Head of caudate nucleus (tissue), 42 donors: ENCODE measurements around the gene CYB5B.

Source experiments
- DNase-seq, 42 donors: peaks; one replicate each; pipeline versions ENCODE4 v3.0.0 to v3.0.0-alpha.2; 2020 to 2021; ENCODE audit warnings: mixed read lengths in 7 of 42
- intact Hi-C: fragments of 100-400 bp; cut with DNase I; formaldehyde crosslinking; loops from one replicate; pipeline ENCODE4 v1.15.0; 2022

CYB5B gene

DNA sequence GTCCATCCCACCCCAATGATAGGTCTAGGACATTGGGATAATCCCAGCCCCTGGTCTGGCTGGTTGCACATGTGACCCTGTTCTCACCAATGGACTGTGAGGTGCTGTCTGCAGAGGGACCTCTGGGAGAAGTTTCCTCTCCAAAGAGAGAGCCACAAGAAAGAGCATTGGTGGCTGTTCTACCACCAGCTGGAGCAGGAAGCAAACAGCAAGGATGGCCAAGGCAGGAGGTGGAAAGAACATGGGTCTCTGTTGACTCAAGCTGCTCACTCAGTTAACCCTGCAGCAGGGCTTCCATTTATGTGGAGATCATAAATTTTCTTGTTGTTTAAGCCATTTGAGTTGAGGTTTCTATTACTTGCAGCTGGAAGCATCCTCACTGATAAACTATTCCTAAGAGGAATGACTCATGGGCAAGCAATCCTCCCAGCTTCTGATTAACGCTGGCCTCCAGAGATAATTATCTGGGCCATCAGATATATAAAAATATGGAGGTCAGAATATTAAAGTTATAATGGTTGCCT lies 52.6 kb downstream of the CYB5B start:
- intact Hi-C loops = no loop called here

DNA sequence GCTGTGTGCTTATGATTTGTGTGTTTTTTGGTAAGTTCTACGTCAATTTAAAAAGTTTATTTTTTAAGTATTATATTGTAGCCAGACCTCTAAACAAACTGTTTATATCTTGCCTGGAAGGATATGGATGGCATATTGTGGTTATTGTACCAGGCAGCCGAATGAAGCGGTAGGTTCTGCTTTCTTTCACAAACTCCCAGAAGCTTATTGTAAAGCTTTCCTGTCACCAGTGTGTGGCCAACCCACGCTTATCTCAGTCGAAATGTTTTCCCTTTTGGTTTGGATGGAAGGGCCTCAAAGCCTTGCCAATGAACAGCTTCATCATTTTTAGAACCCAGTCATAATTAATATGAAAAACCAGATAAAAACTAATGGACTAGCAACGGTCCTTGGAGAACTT lies 53.1 kb downstream of the CYB5B start:
- intact Hi-C loops = no loop called here
- peak in 1 of 42 donors; percentile 22 for DNase-seq

More for the DNA sequence above, 52.6 kb downstream of the CYB5B start:
- peak in 1 of 42 donors; percentile 16 for DNase-seq

DNA sequence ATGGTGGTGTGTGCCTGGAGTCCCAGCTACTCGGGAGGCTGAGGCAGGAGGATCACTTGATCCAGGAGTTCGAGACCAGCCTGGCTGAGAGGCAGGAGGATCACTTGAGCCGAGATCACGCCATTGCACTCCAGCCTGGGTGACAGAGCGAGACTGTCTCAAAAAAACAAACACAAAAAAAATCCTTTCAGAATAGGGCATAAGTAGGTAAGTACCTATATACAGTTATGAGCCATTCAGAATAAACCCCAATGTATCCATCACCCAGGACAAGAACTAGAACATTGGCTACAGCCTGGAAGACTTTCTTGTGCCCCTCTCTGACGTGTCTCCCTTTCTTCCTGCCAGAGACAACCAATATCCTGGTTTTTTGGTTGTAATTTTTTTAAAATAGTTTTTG lies 54.3 kb downstream of the CYB5B start:
- DNase-seq = no peak

DNA sequence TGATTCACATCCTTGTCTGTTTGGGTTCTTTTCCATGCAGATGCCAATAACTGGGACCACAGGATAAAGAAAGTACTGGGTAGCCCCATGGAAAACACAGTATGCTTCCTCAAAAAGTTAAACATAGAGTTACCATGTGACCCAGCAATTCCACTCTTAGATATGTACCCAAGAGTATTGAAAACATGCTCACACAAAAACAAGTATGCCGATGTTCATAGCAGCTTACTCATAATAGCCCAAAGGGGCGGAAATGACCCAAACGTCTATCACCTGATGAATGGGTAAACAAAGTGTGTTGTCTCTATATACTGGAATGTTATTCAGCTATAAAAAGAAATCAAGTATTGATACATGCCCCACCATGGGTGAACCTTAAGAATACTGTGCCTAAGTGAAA lies 55.4 kb downstream of the CYB5B start:
- intact Hi-C loops = no loop called here
- no peak for DNase-seq

More for the DNA sequence above, 54.3 kb downstream of the CYB5B start:
- intact Hi-C loops = no loop called here

DNA sequence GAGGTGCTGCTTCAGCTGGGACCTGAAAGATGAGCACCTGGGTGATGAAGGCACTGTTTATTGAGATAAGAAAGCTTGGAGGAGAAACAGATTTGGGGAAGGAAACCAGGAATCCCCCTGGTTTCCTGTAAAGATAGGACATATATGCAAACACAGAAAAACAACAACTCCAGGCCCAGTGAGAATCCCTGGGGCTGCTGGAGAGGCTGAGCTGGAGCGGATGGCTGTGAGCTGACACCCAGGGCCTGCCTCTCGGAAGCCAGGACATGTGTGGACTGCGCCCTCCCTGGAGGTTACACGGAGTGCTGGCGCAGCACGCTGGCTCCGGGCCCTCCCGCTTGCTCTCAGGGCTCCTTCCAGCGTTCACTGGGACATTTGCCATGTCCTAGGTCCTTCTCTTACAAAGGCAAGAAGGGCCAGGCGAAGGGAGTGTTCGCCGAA lies 57.5 kb downstream of the CYB5B start:
- intact Hi-C loops = no loop called here

DNA sequence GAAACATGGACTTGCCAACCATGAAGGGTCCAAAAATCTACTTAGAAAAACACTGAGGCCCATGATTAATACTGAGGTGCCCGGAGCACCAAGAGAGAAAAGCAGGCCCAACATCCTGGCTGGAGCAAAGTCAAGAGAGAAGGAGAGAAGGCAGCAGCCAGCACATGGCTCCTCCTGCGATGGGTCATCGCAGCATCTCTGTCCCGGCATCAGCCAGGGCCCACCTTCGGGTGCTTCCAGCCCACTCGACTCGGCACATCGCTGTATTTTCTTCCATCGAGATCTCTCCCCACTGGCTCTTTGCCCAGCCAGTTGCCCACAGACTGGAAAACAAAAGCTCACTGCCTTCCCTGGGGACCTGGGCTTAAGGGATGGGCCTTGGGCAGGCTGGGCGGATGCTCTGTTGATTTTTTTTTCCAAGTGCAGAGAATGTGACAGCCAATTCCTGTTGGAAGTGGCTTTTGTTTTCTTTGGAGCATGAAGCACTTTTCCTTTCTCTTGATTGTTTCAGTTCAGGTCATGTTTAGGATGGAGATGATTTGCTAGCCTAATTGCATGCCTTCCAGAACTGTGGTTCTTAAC lies 58.1 kb downstream of the CYB5B start:
- DNase-seq = peak in 6 of 42 donors; percentile 12 to 35 (median 24)
- intact Hi-C loops = no loop called here

More for the DNA sequence above, 57.5 kb downstream of the CYB5B start:
- DNase-seq = peak; percentile 22 to 83 (median 68)

DNA sequence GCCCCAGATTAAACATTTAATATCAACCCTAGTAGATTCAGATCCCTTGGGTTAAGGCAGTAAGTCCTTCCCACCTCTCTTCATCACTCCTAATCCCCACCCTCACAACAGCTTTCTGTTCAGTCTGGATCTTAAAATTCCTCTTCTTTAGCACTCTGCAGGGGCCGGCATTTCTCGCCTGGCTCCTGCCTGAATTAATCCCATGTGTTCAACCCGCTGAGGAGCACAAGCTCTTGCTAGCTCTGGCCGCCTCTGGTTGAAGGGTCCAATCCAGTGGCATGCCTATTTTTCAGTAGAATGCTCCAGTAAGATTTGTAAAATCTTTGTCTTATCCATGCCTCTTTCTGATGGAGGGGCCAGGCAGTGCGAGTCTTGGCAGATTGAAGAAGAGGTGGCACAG lies 59.2 kb downstream of the CYB5B start:
- intact Hi-C loops = no loop called here
- no peak for DNase-seq

DNA sequence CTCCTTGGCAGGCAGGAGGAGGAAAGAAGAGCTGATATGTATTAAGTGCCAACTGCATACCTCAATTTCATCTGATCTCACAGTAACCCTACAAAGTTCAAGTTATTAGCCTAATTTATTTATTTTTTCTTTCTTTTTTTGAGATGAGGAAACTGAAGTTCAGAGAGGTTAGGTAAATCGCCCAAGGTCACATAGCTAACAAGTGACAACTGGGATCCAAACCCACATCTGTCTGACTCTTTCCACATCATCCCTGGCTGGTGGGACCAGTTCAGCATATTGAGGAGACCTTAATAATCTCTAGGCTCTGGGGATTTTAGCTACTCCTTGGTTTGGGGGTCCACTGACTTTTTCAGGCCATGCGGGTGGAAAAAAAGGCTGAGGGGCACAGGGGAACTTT lies 60.9 kb downstream of the CYB5B start:
- intact Hi-C loops = no loop called here
- no peak for DNase-seq

DNA sequence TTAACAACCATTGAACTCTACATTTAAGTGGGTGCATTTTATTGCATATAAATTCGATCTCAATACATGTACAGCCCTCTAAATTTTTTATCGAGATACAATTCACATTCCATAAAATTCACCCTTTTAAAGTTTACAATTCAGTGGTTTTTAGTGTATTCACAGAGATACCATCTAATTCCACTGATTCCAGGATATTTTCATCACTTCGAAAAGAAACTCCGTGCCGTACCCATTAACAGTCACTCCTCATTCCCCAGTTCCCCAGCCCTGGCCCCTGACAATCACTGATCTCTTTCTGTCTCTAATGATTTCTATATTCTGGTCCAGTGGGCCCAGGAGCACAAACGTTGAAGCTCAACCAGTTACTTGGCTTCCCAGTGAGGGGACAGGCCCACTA lies 61.4 kb downstream of the CYB5B start:
- no peak for DNase-seq
- intact Hi-C loops = no loop called here

DNA sequence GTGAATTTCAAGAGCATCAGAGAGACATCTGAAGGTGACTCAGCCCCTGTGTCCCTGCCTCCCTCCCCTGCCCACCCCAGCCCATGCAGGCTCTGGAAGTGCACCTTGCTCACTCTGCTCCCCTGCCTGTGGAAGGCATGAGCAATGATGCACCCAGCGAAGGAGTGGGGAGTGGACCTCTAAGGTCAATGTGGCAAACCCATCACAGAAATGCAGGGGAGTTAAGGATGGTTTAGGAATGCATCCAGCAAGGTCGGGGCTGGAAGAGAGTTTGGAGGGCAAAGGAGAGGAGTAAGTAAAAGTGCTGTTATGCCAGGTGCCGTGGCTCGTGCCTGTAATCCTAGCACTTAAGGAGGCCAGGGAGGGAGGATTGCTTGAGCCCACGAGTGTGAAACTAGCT lies 61.9 kb downstream of the CYB5B start:
- intact Hi-C loops = no loop called here
- no peak for DNase-seq

DNA sequence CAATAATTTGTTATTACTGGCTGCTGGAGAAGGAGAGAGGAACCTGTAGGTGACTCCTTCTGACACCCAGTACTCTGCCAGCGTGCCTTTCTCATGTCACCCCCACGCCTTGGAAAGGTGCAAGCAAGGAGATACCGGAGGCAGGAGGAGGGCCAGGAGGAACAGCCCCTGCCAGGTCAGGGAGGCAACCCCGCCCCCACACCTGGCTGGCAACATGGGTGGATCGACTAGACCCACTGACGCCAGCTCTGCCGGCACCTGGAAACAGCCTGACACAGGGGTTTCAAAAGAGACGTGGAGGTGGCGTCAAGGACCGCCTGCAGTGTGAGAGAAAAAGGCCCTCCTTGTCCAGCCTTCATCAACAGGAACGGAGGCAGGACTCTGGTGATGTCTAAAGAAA lies 62.3 kb downstream of the CYB5B start:
- intact Hi-C loops = no loop called here
- no peak for DNase-seq

DNA sequence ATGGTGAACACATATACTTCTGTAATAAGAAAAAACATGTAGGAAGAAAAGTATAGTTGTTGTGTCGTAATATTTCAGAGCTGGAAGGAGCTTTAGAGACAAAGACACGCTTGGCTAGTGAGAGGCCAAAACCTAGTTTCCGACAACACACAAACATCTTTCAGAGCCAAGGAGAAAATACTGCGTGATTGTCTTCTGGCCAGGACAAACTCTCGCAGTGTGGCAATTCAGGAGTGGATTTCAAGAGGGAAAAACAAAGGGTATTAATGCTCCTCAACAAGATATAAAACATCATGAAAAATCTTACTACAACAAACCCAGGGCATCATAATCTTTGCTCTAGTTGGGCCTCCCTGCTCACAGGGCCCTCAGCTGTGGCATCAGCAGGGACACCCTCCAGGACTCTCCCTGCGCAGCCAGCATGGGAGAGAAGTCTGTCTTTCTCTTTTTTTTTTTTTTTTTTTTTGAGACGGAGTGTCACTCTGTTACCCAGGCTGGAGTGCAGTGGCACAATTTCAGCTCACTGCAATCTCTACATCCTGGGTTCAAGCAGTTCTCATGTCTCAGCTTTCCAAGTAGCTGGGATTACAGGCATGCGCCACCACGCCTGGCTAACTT lies 66.4 kb downstream of the CYB5B start:
- peak in 10 of 42 donors; percentile 13 to 54 (median 24) for DNase-seq
- intact Hi-C loops = no loop called here

DNA sequence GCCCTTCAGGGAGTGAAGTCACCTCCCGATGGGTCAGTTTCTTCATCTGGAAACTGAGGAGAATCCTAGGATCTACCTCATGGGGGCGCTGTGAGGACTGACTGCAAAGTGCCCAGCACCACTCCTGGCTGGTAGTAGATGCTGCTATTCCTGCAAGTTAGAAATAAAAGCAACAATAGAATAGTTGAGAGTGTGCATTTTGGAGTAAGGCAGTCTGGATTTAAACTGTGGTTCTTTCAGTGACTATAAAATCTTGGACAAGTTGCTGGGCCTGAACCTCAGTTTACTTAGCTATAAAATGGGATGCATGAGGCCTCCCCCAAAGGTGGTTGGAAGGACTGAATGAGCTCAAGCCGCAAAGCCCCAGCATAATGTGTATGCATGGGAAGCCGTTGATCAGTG lies 70.6 kb downstream of the CYB5B start:
- no peak for DNase-seq
- intact Hi-C loops = no loop called here

DNA sequence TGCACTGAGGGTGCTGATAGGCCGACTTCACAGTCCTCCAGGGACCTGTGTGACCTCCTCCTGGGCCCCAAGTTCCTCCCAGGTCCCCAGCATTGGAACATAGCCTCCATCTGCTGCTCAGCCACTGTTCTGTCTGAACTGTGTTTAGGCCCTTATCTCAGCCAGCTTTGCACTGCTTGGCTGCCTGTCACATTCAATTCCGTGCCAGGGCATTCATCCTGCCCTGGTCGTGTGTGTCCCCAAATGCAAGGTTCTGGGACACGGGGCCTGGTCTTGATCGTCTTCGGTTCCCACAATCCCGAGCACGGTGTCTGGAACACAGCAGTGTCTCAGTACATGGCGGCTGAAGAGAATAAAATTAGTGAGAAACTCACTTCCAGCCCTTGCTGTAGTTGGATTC lies 71.4 kb downstream of the CYB5B start:
- intact Hi-C loops = no loop called here
- no peak for DNase-seq

DNA sequence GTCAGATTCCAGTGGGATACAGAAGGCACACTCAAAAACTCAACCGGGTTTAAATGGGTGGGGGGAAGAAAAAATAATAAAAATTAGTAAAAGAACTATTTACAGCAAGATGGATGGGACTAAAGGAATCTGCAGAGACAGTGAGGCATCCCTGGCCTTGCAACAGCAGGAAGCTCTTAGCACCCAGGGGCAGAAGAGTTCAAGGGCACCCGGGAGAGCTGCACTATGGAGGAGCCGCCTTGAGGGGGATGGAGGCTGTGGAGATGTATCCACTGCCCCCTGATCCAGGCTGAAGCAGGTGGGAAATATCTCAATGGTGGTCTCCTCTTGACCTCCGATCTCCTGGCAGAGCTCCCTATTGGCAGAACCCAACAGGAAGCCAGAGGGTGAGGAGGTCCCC lies 72.0 kb downstream of the CYB5B start:
- no peak for DNase-seq
- intact Hi-C loops = no loop called here

DNA sequence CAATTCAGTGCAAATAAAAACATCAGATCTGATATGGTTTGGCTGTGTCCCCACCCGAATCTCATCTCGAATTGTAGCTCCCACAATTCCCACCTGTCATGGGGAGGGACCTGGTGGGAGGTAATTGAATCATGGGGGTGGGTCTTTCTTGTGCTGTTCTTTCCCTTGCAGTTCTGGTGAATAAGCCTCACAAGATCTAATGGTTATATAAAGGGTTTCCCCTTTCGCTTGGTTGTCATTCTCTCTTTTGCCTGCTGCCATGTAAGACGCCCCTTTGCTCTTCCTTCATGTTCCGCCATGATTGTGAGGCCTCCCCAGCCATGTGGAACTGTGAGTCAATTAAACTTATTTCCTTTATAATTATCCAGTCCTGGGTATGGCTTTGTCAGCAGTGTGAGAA lies 72.5 kb downstream of the CYB5B start:
- DNase-seq = peak in 6 of 42 donors; percentile 3 to 40 (median 20)
- intact Hi-C loops = no loop called here

DNA sequence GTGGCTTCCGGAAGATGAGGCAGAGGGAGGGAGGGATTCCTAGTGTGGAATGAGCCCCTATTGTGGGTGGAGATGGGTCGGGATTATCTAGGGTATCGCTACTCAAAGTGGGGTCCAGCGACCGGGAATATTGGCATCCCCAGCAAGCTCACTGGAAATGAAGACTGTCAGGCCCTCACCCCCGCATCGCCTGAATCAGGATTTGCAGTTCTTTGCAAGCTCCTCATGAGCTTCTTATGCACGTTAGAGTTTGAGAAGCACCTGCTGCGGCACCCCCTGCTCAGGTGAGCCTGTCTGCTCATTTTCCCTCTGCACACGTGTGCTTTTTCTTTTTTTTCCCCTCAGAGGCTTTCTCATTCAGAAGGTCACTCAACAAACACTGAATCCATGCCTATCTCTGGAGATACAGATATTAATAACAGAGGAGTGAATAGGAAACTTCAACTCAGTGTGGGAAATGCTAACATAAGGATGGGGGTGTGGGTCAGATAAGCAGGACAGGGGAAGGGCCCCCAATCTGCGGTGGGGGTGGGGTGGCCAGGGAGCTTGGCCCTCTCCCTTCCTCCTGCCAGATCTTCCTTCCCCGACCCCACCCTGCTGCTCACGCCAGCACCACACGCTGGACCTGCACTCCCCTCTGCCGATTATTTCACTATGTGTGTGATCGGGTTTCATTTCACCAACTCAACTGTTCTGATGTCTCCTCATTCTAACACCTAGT lies 73.6 kb downstream of the CYB5B start:
- DNase-seq = peak in 17 of 42 donors; percentile 2 to 65 (median 24)
- intact Hi-C loops = no loop called here

DNA sequence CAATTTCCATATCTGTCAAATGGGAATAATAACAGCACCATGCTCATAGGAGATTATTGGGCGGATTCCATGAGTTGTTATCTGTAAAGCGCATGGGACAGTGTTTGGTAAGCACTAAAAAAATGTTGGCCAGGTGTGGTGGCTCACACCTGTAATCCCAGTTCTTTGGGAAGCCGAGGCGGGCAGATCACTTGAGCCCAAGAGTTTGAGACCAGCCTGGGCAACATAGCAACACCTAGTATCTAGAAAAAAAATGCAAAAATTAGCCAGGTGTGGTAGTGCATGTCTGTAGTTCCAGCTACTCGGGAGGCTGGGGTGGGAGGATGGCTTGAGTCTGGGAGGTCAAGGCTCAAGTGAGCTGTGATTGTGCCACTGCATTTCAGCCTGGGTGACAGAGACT lies 74.5 kb downstream of the CYB5B start:
- DNase-seq = no peak
- intact Hi-C loops = no loop called here

DNA sequence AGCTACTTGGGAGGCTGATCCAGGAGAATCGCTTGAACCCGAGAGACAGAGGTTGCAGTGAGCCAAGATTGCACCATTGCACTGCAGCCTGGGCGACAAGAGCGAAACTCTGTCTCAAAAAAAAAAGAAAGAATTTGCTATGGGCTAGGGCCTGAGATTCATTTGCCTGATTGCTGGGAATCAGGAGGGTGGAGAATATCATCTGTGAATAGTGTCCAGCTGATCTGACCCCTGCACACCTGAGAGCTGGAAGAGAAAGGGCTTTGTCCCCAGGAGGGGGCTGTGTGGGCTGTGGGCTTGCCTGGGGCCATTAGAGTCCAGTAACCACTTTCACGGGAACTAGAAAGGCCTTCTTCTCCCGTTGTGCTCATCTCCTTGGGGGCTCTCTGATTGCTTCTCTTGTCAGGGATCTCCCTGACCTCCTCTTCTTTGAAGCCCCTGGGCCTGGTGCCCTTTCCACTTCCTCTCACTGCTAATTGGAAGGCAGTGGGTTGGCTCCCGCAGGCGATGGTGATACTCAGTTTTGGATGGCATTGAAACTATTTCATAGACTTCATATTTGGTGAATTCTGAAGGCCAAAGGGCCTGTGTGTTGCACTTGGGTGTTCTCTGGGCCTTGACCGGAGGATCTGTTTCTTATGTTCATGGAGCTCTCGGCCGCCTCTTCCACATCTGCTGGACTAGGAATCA lies 75.3 kb downstream of the CYB5B start:
- intact Hi-C loops = no loop called here
- no peak for DNase-seq

DNA sequence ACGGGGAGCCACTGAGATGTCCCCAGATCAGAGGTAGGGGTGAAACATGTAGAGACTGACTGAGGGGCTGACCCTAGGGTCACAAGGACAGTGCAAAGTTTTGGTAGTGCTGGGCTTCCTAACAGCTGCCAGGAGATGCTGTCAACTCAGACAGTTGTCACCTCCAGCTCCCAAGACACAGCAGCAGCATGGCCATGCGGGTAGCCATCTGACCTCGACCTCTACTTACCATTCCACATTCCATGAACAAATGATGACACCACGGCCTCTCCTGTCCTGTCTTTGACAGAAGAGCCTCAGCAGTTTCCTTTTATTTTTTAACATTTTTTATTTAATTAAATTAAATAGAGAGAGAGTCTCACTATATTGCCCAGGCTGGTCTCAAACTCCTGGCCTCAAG lies 76.1 kb downstream of the CYB5B start:
- DNase-seq = no peak
- intact Hi-C loops = no loop called here
